HepG2 (cell line): ENCODE data around the gene PPME1. TPM values are rescaled to one million over a fixed set of nuclear protein-coding genes. Genes with fewer than 3 reads are reported as not detected.

Source experiments
- ATAC-seq: fragments of 200-7000 bp; cut with Tn5 transposase; 3 replicates; pipeline ENCODE4 v1.9.1; 2020; ENCODE audit warnings: mild to moderate bottlenecking, moderate library complexity
- BruUV-seq: library from RNA; stranded (reverse); fragments of 400-500 nt; replicated peaks from 2 replicates; lab custom pipeline; 2021; lab: Mats Ljungman, UMichigan
- CTCF ChIA-PET: fragments of 300-600 bp; formaldehyde crosslinking; extraction: SDS; loops from one replicate; lab custom pipeline; 2021; ENCODE audit warnings: low total read pairs, inconsistent platforms, low intra/inter-chr PET ratio; lab: Yijun Ruan, JAX
- POLR2A ChIA-PET: fragments of 350-600 bp; sonication (Branson Sonifier 250); formaldehyde crosslinking; loops from one replicate; lab custom pipeline; 2020; ENCODE audit warnings: antibody characterized with exemption, inconsistent platforms; lab: Yijun Ruan, JAX
- DNase-seq: peaks from one replicate; pipeline ENCODE4 v3.0.0-alpha.2; 2015; ENCODE audit warnings: low spot score
- FAIRE-seq: peaks from 3 replicates; lab custom pipeline; 2011; peaks lifted over from hg19 to GRCh38; lab: Jason Lieb, UNC
- H2AFZ ChIP-seq: one replicate; pipeline ENCODE4 v1.6.1; 2011; ENCODE audit warnings: low read length, inconsistent platforms
- H3K27ac ChIP-seq: fragments of 300-600 bp; 3 replicates; pipeline ENCODE4 v1.8.0; 2011; ENCODE audit warnings: mixed run types, mild to moderate bottlenecking, mixed read lengths, low read length, inconsistent platforms; ENCODE audit not compliant: insufficient read depth; ENCODE audit errors: extremely low read length
- H3K27me3 ChIP-seq, 2 experiments: fragments of 200-600 bp in 1 of 2; 2 replicates in 1 of 2; 3 replicates in 1 of 2; pipeline versions ENCODE4 v1.6.0 to v1.8.0; 2011; ENCODE audit warnings: low read length in 2 of 2, mild to moderate bottlenecking in 2 of 2, moderate library complexity in 2 of 2, inconsistent platforms in 1 of 2; ENCODE audit not compliant: insufficient read depth in 2 of 2, control insufficient read depth in 1 of 2
- H3K36me3 ChIP-seq, 2 experiments: fragments of 200-600 bp in 1 of 2; replicated peaks in 1 of 2; 2 replicates in 1 of 2; 3 replicates in 1 of 2; pipeline versions ENCODE4 v1.5.1 to v1.8.0; 2011; ENCODE audit warnings: low read length in 2 of 2, inconsistent platforms in 1 of 2; ENCODE audit not compliant: insufficient read depth in 2 of 2, control insufficient read depth in 1 of 2
- H3K4me1 ChIP-seq: 2 replicates; pipeline ENCODE4 v1.5.1; 2012; ENCODE audit warnings: low read length, inconsistent platforms; ENCODE audit not compliant: insufficient read depth
- H3K4me2 ChIP-seq: 2 replicates; pipeline ENCODE4 v1.6.0; 2011; ENCODE audit warnings: low read depth, low read length, inconsistent platforms
- H3K4me3 ChIP-seq, 3 experiments: fragments of 200-600 bp in 1 of 3; sonication (generic), shearing (Covaris generic) in 1 of 3; replicated peaks in 1 of 3; 2 replicates each; pipeline ENCODE4 v1.5.1; 2011 to 2016; ENCODE audit warnings: low read length in 3 of 3, inconsistent platforms in 2 of 3, low read depth in 2 of 3, mild to moderate bottlenecking in 2 of 3, control low read depth in 1 of 3, mixed read lengths in 1 of 3; ENCODE audit not compliant: insufficient read depth in 1 of 3
- H3K79me2 ChIP-seq: one replicate; pipeline ENCODE4 v1.6.1; 2011; ENCODE audit warnings: low read length, inconsistent platforms; ENCODE audit not compliant: insufficient read depth
- H3K9ac ChIP-seq: 2 replicates; pipeline ENCODE4 v1.6.0; 2011; ENCODE audit warnings: mild to moderate bottlenecking, low read depth, low read length, inconsistent platforms; ENCODE audit not compliant: insufficient read depth
- H3K9me3 ChIP-seq: 2 replicates; pipeline ENCODE4 v1.5.1; 2012; ENCODE audit warnings: mild to moderate bottlenecking, low read length
- H4K20me1 ChIP-seq: 2 replicates; pipeline ENCODE4 v1.6.0; 2011; ENCODE audit warnings: inconsistent platforms, mild to moderate bottlenecking, low read length, moderate library complexity; ENCODE audit not compliant: insufficient read depth
- ATF5 ChIP-seq: sonication (generic); formaldehyde crosslinking; IDR thresholded peaks from 2 replicates; pipeline ENCODE4 v1.4.0; 2020; ENCODE audit warnings: mild to moderate bottlenecking, low read depth, missing genetic modification reagents
- ESRRA ChIP-seq: sonication (generic); formaldehyde crosslinking; IDR thresholded peaks from 2 replicates; pipeline ENCODE4 v1.5.1; 2020; ENCODE audit warnings: mild to moderate bottlenecking, low read depth, missing genetic modification reagents
- IRF1 ChIP-seq: sonication (generic); formaldehyde crosslinking; IDR thresholded peaks from 2 replicates; pipeline ENCODE4 v1.4.0; 2020; ENCODE audit warnings: low read depth, mild to moderate bottlenecking, missing genetic modification reagents
- KAT7 ChIP-seq: IDR thresholded peaks from 2 replicates; pipeline ENCODE4 v1.6.1; 2018; ENCODE audit warnings: borderline replicate concordance, missing compliant biosample characterization
- MED13 ChIP-seq: sonication (generic); formaldehyde crosslinking; IDR thresholded peaks from 2 replicates; pipeline ENCODE4 v1.5.0; 2020; ENCODE audit warnings: missing genetic modification reagents
- MXD1 ChIP-seq: sonication (generic); formaldehyde crosslinking; IDR thresholded peaks from 2 replicates; pipeline ENCODE4 v1.4.0; 2020; ENCODE audit warnings: mild to moderate bottlenecking, missing genetic modification reagents
- NFIB ChIP-seq: sonication (generic); formaldehyde crosslinking; IDR thresholded peaks from 2 replicates; pipeline ENCODE4 v1.9.0; 2021; ENCODE audit warnings: missing genetic modification reagents, mild to moderate bottlenecking, borderline replicate concordance
- TRIM24 ChIP-seq: sonication (generic); formaldehyde crosslinking; IDR thresholded peaks from 2 replicates; pipeline ENCODE4 v1.8.0; 2022; ENCODE audit warnings: mild to moderate bottlenecking, missing genetic modification reagents
- USF2 ChIP-seq, 2 experiments: sonication (generic) in 1 of 2; formaldehyde crosslinking in 1 of 2; IDR thresholded peaks; 2 replicates each; pipeline versions ENCODE4 v1.5.1 to v1.6.1; 2011 to 2020; ENCODE audit warnings: borderline replicate concordance in 1 of 2, low read depth in 1 of 2, low read length in 1 of 2, mild to moderate bottlenecking in 1 of 2, missing genetic modification reagents in 1 of 2, moderate library complexity in 1 of 2
- YEATS4 ChIP-seq: sonication (generic); formaldehyde crosslinking; IDR thresholded peaks from 2 replicates; pipeline ENCODE4 v1.4.0; 2020; ENCODE audit warnings: missing genetic modification reagents, borderline replicate concordance
- ZBTB1 ChIP-seq: sonication (generic); formaldehyde crosslinking; IDR thresholded peaks from 2 replicates; pipeline ENCODE4 v1.4.0; 2020; ENCODE audit warnings: missing genetic modification reagents, borderline replicate concordance
- ZBTB34 ChIP-seq: sonication (generic); formaldehyde crosslinking; IDR thresholded peaks from 2 replicates; pipeline ENCODE4 v1.8.0; 2022; ENCODE audit warnings: mild to moderate bottlenecking, missing genetic modification reagents
- ZNF20 ChIP-seq: sonication (generic); formaldehyde crosslinking; IDR thresholded peaks from 2 replicates; pipeline ENCODE4 v1.4.0; 2020; ENCODE audit warnings: mild to moderate bottlenecking, moderate library complexity, missing genetic modification reagents
- ZNF501 ChIP-seq: sonication (generic); formaldehyde crosslinking; IDR thresholded peaks from 2 replicates; pipeline ENCODE4 v1.5.1; 2020; ENCODE audit warnings: mild to moderate bottlenecking, moderate library complexity, missing genetic modification reagents
- ZNF567 ChIP-seq: sonication (generic); formaldehyde crosslinking; IDR thresholded peaks from 2 replicates; pipeline ENCODE4 v1.8.1; 2023; ENCODE audit warnings: mild to moderate bottlenecking, missing genetic modification reagents, borderline replicate concordance
- ZXDC ChIP-seq: sonication (generic); formaldehyde crosslinking; IDR thresholded peaks from 2 replicates; pipeline ENCODE4 v1.5.0; 2020; ENCODE audit warnings: mild to moderate bottlenecking, missing genetic modification reagents
- WGBS: methylation state at CpG from one replicate; pipeline ENCODE4 v1.1.6; 2017; ENCODE audit warnings: low lambda C conversion rate; 5-methylcytosine and 5-hydroxymethylcytosine counted together
- in situ Hi-C: cut with HindIII; loops from 2 replicates; pipeline ENCODE4 v1.10.0; 2017; ENCODE audit warnings: low pct_unique_long_range_greater_than_20kb; ENCODE audit not compliant: extremely low pct_ligation_motif_present
- intact Hi-C: fragments of 100-400 bp; cut with micrococcal nuclease; formaldehyde crosslinking; loops from one replicate; pipeline ENCODE4 v1.10.0; 2022; ENCODE audit not compliant: unreplicated experiment
- polyA plus RNA-seq, 8 experiments: library from polyadenylated mRNA; depleted of rRNA in 3 of 8; stranded (reverse) in 7 of 8; unstranded in 1 of 8; fragments of >200 nt; fragmentation: Illumina TruSeq in 4 of 8; extraction: Trizol in 4 of 8; gene quantifications; 2 replicates each; pipeline versions ENCODE4 v1.2.1 to v1.2.3, GENCODE V29; 2011 to 2016; ENCODE audit warnings: low read depth in 4 of 8, missing spikeins in 1 of 8, mixed read lengths in 1 of 8; ENCODE audit not compliant: insufficient read depth in 1 of 8
- total RNA-seq, 5 experiments: library from RNA; depleted of rRNA; stranded (reverse); fragments of >200 nt; fragmentation: Illumina TruSeq; extraction: Trizol; gene quantifications; 2 replicates each; pipeline ENCODE4 v1.2.3, GENCODE V29; 2016; ENCODE audit warnings: low read depth in 1 of 5

Gene PPME1
- total and polyA plus RNA-seq, 2 of the 13 experiments (the other 11 are each of a cell fraction or from before 2014, with no cell fraction given) = 31.3 to 56.0 TPM

- Histone ChIP-seq H3K27ac (no peak overlapping the region), H2AFZ (no peak overlapping the region), H3K9ac (no peak overlapping the region), H4K20me1 (no peaks in the 10 kb centered on the region), H3K4me1 (peaks cover 2% of the 10 kb centered on the region), H3K27me3 (no peaks in the 10 kb centered on the region), H3K36me3 (peaks cover 0 to 9% of the 10 kb centered on the region in 2 experiments; a peak in 2 of 5 replicates), H3K4me3 (no peak overlapping the region), H3K4me2 (no peak overlapping the region), H3K79me2 (no peaks in the 10 kb centered on the region), H3K9me3 (no peaks in the 10 kb centered on the region)
- DNase-seq (no peak), FAIRE-seq (no peak), ATAC-seq (no peak)
- no TSS peak for BruUV-seq
- CTCF ChIA-PET = no interaction called here
- in situ Hi-C loops = no loop called here
- WGBS = 93% methylated on average over 3 of the region's 3 CpGs
- intact Hi-C loops = no loop called here
- POLR2A ChIA-PET = no interaction called here
- TF ChIP-seq ZBTB1 = no peak
- no peak for TF ChIP-seq YEATS4 (CRISPR knock-in tag)
- TF ChIP-seq ESRRA = no peak
- no peak for TF ChIP-seq KAT7 (CRISPR knock-in tag)
- TF ChIP-seq ZXDC = no peak
- TF ChIP-seq ATF5 (CRISPR knock-in tag) = no peak
- TF ChIP-seq MXD1 = no peak
- no peak for TF ChIP-seq USF2 (IDR thresholded peaks at IDR 0.05; ENCODE audit: low read depth, low read length)
- TF ChIP-seq USF2 (CRISPR knock-in tag; IDR thresholded peaks at IDR 0.05; ENCODE audit: borderline replicate concordance) = no peak
- no peak for TF ChIP-seq IRF1 (CRISPR knock-in tag)
- no peak for TF ChIP-seq ZNF501 (CRISPR knock-in tag)
- TF ChIP-seq NFIB (CRISPR knock-in tag) = no peak
- TF ChIP-seq TRIM24 (CRISPR knock-in tag) = no peak
- TF ChIP-seq ZNF20 (CRISPR knock-in tag) = no peak
- no peak for TF ChIP-seq ZBTB34 (CRISPR knock-in tag)
- no peak for TF ChIP-seq ZNF567 (CRISPR knock-in tag)
- TF ChIP-seq MED13 (CRISPR knock-in tag) = no peak
These were observed 38.3 kb upstream of the PPME1 start for GRCh38 chr11:74132833-74133232.
